H9 (cell line): ENCODE results near the gene ATP12A. TPM values are rescaled to one million over a fixed set of nuclear protein-coding genes. Genes with fewer than 3 reads are reported as not detected.

ENCODE experiments used
- DNase-seq: peaks from one replicate; pipeline ENCODE4 v3.0.0-alpha.2; 2017
- H2AFZ ChIP-seq: one replicate; pipeline ENCODE4 v1.6.1; 2013; ENCODE audit warnings: mild to moderate bottlenecking, low read length, control low read depth, moderate library complexity
- H2AK5ac ChIP-seq: 2 replicates; pipeline ENCODE4 v1.6.1; 2013; ENCODE audit warnings: low read length, control low read depth, mixed read lengths; ENCODE audit not compliant: insufficient read length
- H2BK120ac ChIP-seq: one replicate; pipeline ENCODE4 v1.6.1; 2013; ENCODE audit warnings: low read depth, mild to moderate bottlenecking, low read length, control low read depth, inconsistent platforms; ENCODE audit not compliant: poor library complexity, severe bottlenecking
- H2BK12ac ChIP-seq: 2 replicates; pipeline ENCODE4 v1.6.1; 2013; ENCODE audit warnings: low read length, control low read depth, mixed read lengths, low read depth; ENCODE audit not compliant: insufficient read length
- H2BK15ac ChIP-seq: 2 replicates; pipeline ENCODE4 v1.6.1; 2013; ENCODE audit warnings: low read depth, low read length, control low read depth
- H2BK20ac ChIP-seq: one replicate; pipeline ENCODE4 v1.6.1; 2013; ENCODE audit warnings: low read depth, mild to moderate bottlenecking, low read length, control low read depth, inconsistent platforms; ENCODE audit not compliant: poor library complexity, severe bottlenecking
- H2BK5ac ChIP-seq: 2 replicates; pipeline ENCODE4 v1.6.1; 2013; ENCODE audit warnings: low read length, control low read depth, mixed read lengths; ENCODE audit not compliant: insufficient read length
- H3K14ac ChIP-seq: 2 replicates; pipeline ENCODE4 v1.6.1; 2013; ENCODE audit warnings: low read length, control low read depth; ENCODE audit not compliant: insufficient read depth
- H3K18ac ChIP-seq: 2 replicates; pipeline ENCODE4 v1.6.1; 2013; ENCODE audit warnings: low read depth, mild to moderate bottlenecking, mixed read lengths, low read length, control low read depth; ENCODE audit not compliant: insufficient read length
- H3K23ac ChIP-seq: 2 replicates; pipeline ENCODE4 v1.6.1; 2013; ENCODE audit warnings: low read length, control low read depth, mixed read lengths, low read depth; ENCODE audit not compliant: insufficient read length
- H3K23me2 ChIP-seq: 2 replicates; pipeline ENCODE4 v1.6.1; 2013; ENCODE audit warnings: low read depth, mild to moderate bottlenecking, mixed read lengths, low read length, control low read depth; ENCODE audit not compliant: insufficient read length, poor library complexity, severe bottlenecking
- H3K27ac ChIP-seq: 2 replicates; pipeline ENCODE4 v1.5.1; 2013; ENCODE audit warnings: low read length, control low read depth, mixed read lengths, low read depth; ENCODE audit not compliant: insufficient read length
- H3K27me3 ChIP-seq: 2 replicates; pipeline ENCODE4 v1.6.1; 2013; ENCODE audit warnings: low read length, control low read depth, inconsistent platforms; ENCODE audit not compliant: insufficient read depth
- H3K4ac ChIP-seq: 2 replicates; pipeline ENCODE4 v1.6.1; 2013; ENCODE audit warnings: low read depth, mild to moderate bottlenecking, control low read depth, inconsistent platforms, low read length, moderate library complexity
- H3K4me1 ChIP-seq: 2 replicates; pipeline ENCODE4 v1.6.1; 2013; ENCODE audit warnings: low read length, control low read depth, inconsistent platforms; ENCODE audit not compliant: insufficient read depth
- H3K4me2 ChIP-seq: 2 replicates; pipeline ENCODE4 v1.6.1; 2013; ENCODE audit warnings: low read length, control low read depth, mixed read lengths; ENCODE audit not compliant: insufficient read length, insufficient read depth
- H3K56ac ChIP-seq: 2 replicates; pipeline ENCODE4 v1.6.1; 2013; ENCODE audit warnings: low read depth, mild to moderate bottlenecking, mixed read lengths, low read length, control low read depth; ENCODE audit not compliant: insufficient read length
- H3K79me1 ChIP-seq: 2 replicates; pipeline ENCODE4 v1.6.1; 2013; ENCODE audit warnings: low read depth, mild to moderate bottlenecking, moderate library complexity, low read length, control low read depth, inconsistent platforms; ENCODE audit not compliant: insufficient read depth, poor library complexity, severe bottlenecking
- H3K79me2 ChIP-seq: 2 replicates; pipeline ENCODE4 v1.6.1; 2013; ENCODE audit warnings: low read length, control low read depth, inconsistent platforms; ENCODE audit not compliant: insufficient read depth
- H3K9ac ChIP-seq: 2 replicates; pipeline ENCODE4 v1.6.1; 2013; ENCODE audit warnings: low read length, control low read depth, mixed read lengths; ENCODE audit not compliant: insufficient read length; ENCODE audit errors: extremely low read depth
- H3K9me3 ChIP-seq: one replicate; pipeline ENCODE4 v1.6.1; 2013; ENCODE audit warnings: low read depth, low read length, inconsistent platforms; ENCODE audit not compliant: control insufficient read depth
- H3T11ph ChIP-seq: one replicate; pipeline ENCODE4 v1.6.1; 2013; ENCODE audit warnings: mild to moderate bottlenecking, low read length, control low read depth, inconsistent platforms
- H4K20me1 ChIP-seq: one replicate; pipeline ENCODE4 v1.6.1; 2013; ENCODE audit not compliant: control insufficient read depth, insufficient read length, insufficient read depth
- H4K5ac ChIP-seq: 2 replicates; pipeline ENCODE4 v1.6.1; 2013; ENCODE audit warnings: low read depth, mild to moderate bottlenecking, mixed read lengths, low read length, control low read depth; ENCODE audit not compliant: insufficient read length
- H4K8ac ChIP-seq: replicated peaks from 2 replicates; pipeline ENCODE4 v1.6.1; 2013; ENCODE audit warnings: low read length, control low read depth, mixed read lengths, low read depth; ENCODE audit not compliant: insufficient read length
- H4K91ac ChIP-seq: 2 replicates; pipeline ENCODE4 v1.6.1; 2013; ENCODE audit warnings: low read depth, mild to moderate bottlenecking, moderate library complexity, mixed read lengths, low read length, control low read depth; ENCODE audit not compliant: insufficient read length
- H3K27ac Mint-ChIP-seq, 3 experiments: 2 replicates in 2 of 3; 3 replicates in 1 of 3; pipeline ENCODE4 v1.8.0; 2020 to 2021; ENCODE audit warnings: mixed read lengths in 3 of 3, mild to moderate bottlenecking in 1 of 3, moderate library complexity in 1 of 3
- H3K27me3 Mint-ChIP-seq: 2 replicates; pipeline ENCODE4 v1.8.0; 2021; ENCODE audit warnings: low read depth, mild to moderate bottlenecking, moderate library complexity, mixed read lengths
- H3K36me3 Mint-ChIP-seq, 3 experiments: 2 replicates in 2 of 3; 3 replicates in 1 of 3; pipeline ENCODE4 v1.8.0; 2020 to 2021; ENCODE audit warnings: low read depth in 3 of 3, mixed read lengths in 3 of 3; ENCODE audit not compliant: insufficient read depth in 1 of 3
- H3K4me1 Mint-ChIP-seq, 2 experiments: 2 replicates each; pipeline ENCODE4 v1.8.0; 2020; ENCODE audit warnings: mixed read lengths in 2 of 2
- H3K4me3 Mint-ChIP-seq, 2 experiments: 2 replicates in 1 of 2; 3 replicates in 1 of 2; pipeline ENCODE4 v1.8.0; 2020 to 2021; ENCODE audit warnings: mild to moderate bottlenecking in 2 of 2, mixed read lengths in 2 of 2, moderate library complexity in 1 of 2
- H3K9me3 Mint-ChIP-seq, 2 experiments: 2 replicates in 1 of 2; 3 replicates in 1 of 2; pipeline ENCODE4 v1.8.0; 2020; ENCODE audit warnings: mild to moderate bottlenecking in 2 of 2, mixed read lengths in 2 of 2, moderate library complexity in 1 of 2
- CTCF ChIP-seq: fragments of 200-600 bp; sonication (generic); conservative IDR thresholded peaks from 3 replicates; pipeline ENCODE4 v1.8.0; 2021; ENCODE audit warnings: antibody characterized with exemption, mild to moderate bottlenecking
- WGBS: extraction: QIAGEN DNeasy Blood & Tissue Kit; methylation state at CpG from one replicate; pipeline ENCODE4 v1.1.7; 2013; ENCODE audit warnings: missing lambda C conversion rate, low lambda C conversion rate, mixed read lengths; ENCODE audit not compliant: insufficient read length; ENCODE audit errors: extremely low coverage; 5-methylcytosine and 5-hydroxymethylcytosine counted together
- total RNA-seq: library from RNA; stranded (reverse); gene quantifications from 2 replicates; pipeline ENCODE4 v1.2.1, GENCODE V29; 2021

The ATP12A gene
- total RNA-seq, 1 experiment from 2014 or later = 0.94 TPM

- H2BK120ac ChIP-seq = no peak overlapping the region
- no peak overlapping the region for H3K4me2 ChIP-seq
- Mint-ChIP-seq H3K36me3 (no peaks in the 10 kb centered on the region; a peak in 2 of 7 replicates), H3K27me3 (peaks cover 22% of the 10 kb centered on the region), H3K4me3 (no peak overlapping the region), H3K4me1 (peaks cover 19 to 48% of the 10 kb centered on the region in 2 experiments), H3K27ac (no peak overlapping the region), H3K9me3 (no peaks in the 10 kb centered on the region)
- no peak overlapping the region for H3K18ac ChIP-seq
- peaks cover 7% of the 10 kb centered on the region for H3K23me2 ChIP-seq
- no peaks in the 10 kb centered on the region for H4K20me1 ChIP-seq
- H3K4me1 ChIP-seq = peaks cover 2% of the 10 kb centered on the region; the same call in 1 of the 2 replicates
- no peak overlapping the region for H3K14ac ChIP-seq
- no peak overlapping the region for H3K23ac ChIP-seq
- H2AK5ac ChIP-seq = no peak overlapping the region
- no peak overlapping the region for H4K8ac ChIP-seq
- no peaks in the 10 kb centered on the region for H3K79me1 ChIP-seq
- H4K91ac ChIP-seq = no peak overlapping the region
- H2BK20ac ChIP-seq = no peak overlapping the region
- H2BK15ac ChIP-seq = no peak overlapping the region
- no peak overlapping the region for H4K5ac ChIP-seq
- no peak for DNase-seq
- H2BK5ac ChIP-seq = no peak overlapping the region
- no peak overlapping the region for H3K9ac ChIP-seq
- no peak overlapping the region for H2BK12ac ChIP-seq
- no CpG with 5 or more reads among the region's 6 CpGs for WGBS
- no peak overlapping the region for H3T11ph ChIP-seq
- no peak overlapping the region for H3K27ac ChIP-seq
- H3K56ac ChIP-seq = no peak overlapping the region
- no peaks in the 10 kb centered on the region; the same call in 1 of the 2 replicates for H3K27me3 ChIP-seq
- no peaks in the 10 kb centered on the region for H3K79me2 ChIP-seq
- H3K4ac ChIP-seq = no peak overlapping the region
- TF ChIP-seq CTCF = no peak
- no peak overlapping the region for H2AFZ ChIP-seq
- no peaks in the 10 kb centered on the region for H3K9me3 ChIP-seq
Observed at GRCh38 chr13:24685314-24685713, 5.1 kb downstream of the ATP12A start.
